Measurements from ENCODE around the gene MACROD1.

Gene MACROD1

DNA sequence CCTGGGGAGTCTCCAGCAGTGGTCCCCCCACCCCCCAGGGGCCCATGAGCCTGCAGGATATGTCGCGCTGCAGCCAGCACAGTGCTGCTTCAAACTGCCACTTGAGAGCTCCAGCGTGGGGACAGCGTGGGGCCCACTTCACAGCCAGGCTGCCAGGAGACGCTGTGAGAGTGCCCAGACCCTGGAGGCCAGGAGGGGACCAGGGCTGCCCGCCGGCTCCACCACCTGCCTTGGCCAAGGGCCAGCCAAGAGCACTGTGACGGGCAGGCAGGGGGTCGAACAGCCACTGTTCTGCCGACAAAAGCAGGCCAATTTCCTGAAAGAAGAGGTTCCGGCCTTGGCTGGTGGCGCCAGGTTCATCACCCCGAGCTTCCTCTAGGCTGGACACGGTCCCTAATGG lies 70.0 kb downstream of the MACROD1 start:
- TF ChIP-seq GATA2 (IDR thresholded peaks at IDR 0.05; ENCODE audit: low read depth, low read length) (no peak), GATA3 (IDR thresholded peaks at IDR 0.05; ENCODE audit: low read depth, low read length) (no peak)

DNA sequence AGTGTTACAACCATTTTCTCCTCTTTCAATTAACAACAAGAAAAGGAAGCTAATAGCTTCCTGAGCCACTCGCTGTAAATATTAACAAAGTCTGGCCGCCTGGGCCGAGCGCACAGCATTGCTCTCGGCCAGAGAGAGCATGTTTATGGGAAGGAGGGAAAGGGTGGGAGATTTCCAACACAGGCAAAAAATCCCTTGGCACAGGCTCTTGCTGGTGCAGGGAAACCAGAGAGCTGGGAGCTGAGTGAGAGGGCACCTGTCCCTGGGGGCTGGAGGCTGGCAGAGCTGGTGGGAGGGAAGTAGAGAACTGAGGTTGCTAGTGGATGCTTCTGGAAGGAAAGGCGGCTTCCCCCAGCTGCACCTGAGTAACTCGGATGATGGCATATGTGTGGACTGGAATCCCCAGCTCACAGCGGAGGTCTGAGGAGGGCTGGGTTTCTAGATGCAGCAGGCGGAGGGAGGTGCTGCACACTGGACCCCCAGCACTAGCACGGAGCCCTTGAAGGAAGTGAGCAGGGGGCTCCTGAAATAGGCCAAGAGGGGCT lies 70.6 kb downstream of the MACROD1 start:
- TF ChIP-seq GATA2 (IDR thresholded peaks at IDR 0.05; ENCODE audit: low read depth, low read length) (no peak), GATA3 (IDR thresholded peaks at IDR 0.05; ENCODE audit: low read depth, low read length) (no peak)

GRCh38 chr11:64094463-64095260 lies 71.3 kb downstream of the MACROD1 start:
- TF ChIP-seq GATA3 (IDR thresholded peaks at IDR 0.05; ENCODE audit: low read depth, low read length), result no peak
- no peak for TF ChIP-seq GATA2 (IDR thresholded peaks at IDR 0.05; ENCODE audit: low read depth, low read length)

GRCh38 chr11:64093233-64094039 lies 72.5 kb downstream of the MACROD1 start:
- TF ChIP-seq GATA2 (IDR thresholded peaks at IDR 0.05; ENCODE audit: low read depth, low read length) (no peak), GATA3 (IDR thresholded peaks at IDR 0.05; ENCODE audit: low read depth, low read length) (no peak)

DNA sequence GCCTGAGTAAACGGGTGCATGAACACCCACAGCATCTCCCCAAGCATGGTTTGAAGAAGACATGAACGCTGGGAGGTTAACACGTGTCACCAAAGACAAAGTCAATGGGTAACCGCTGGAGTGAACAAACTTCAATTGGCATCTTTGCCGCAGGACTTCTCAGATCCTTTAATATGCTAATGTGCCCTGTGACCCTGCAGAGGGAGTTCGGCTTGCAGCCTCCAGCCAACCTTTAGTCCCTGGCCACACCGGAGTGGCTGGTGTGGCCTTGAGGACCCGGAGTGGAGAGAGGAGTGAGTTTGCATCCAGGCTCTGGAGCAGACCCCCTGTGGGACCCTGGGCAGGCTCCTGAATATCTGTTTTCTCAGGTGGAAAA lies 73.2 kb downstream of the MACROD1 start:
- TF ChIP-seq GATA3 (IDR thresholded peaks at IDR 0.05; ENCODE audit: low read depth, low read length), result no peak
- no peak for TF ChIP-seq GATA2 (IDR thresholded peaks at IDR 0.05; ENCODE audit: low read depth, low read length)

DNA sequence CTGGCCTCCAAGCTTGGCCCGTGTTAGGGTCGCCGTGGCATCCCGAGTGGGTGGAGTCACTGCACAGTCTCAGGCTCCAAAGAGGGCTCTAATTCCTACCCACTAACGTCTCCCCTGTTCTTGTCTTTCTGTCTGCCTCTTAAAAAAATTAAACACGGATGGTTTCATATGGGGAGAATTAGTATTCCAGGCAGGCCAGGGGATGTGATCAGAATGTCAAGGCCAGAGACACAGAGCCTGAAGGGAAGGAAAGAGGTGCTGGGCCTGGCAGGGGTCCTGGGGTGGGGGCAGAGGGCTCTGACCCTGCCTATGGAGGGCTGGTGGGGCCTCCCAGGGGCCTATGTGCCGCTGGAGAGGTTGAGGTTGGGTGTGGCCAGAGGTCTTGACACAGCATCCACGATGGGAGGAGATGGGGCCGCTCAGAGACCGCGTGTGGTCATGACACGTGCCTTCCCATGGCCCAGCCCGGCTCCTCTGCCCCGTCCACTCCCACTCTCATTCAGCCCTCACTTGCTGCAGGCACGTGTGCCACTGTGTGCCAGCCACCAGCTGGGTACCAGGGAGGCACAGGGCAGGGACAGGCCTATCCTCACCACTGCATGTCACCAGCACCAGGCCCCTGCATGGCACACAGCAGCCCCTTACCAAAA lies 73.7 kb downstream of the MACROD1 start:
- TF ChIP-seq GATA3 (IDR thresholded peaks at IDR 0.05; ENCODE audit: low read depth, low read length), result no peak
- no peak for TF ChIP-seq GATA2 (IDR thresholded peaks at IDR 0.05; ENCODE audit: low read depth, low read length)

- TF ChIP-seq GATA2 (IDR thresholded peaks at IDR 0.05; ENCODE audit: low read depth, low read length) (no peak), GATA3 (IDR thresholded peaks at IDR 0.05; ENCODE audit: low read depth, low read length) (no peak)
Observed at GRCh38 chr11:64090806-64091516, 75.0 kb downstream of the MACROD1 start.

DNA sequence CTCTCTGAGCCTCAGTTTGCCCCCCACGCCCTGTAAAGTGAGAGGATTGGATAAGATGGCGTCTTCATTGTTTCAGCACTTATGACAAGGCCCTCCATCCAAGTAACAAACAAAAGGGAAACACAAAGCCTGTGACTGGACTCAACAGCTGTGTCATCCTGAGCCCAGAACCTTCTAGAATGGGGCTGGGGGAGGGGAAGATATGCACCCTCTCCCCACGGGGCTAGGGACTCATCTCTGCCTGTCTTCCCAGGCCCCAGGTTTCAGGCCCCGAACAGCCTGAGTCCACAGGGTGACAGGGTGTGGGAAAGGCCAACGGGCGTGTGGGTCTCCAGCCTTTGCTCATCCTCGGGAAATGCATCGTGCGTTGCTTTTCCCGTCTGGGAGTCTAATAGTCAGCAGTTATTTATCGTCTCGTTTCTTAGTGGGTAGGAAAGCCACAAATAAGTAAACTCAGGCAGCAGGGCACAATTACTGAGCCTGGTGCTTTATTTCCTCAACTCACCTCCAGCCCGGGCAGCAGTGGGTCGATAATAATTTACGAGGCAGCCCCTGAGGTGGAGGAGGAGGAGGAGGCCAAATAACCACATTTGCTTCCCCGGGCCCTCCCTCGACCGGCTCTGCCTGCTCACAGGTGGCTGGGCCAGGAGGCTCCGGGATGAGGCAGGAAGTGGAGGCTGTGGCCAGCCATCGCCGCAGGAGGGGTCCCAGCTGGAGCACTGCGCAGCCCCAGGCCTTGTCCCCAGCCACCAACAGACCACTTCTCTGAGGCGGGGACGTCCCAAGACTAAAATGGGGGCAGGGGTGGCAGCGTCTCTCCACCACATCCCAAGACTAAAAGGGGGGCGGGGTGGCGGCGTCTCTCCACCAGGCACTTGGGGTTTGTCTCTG lies 75.8 kb downstream of the MACROD1 start:
- TF ChIP-seq GATA2 (IDR thresholded peaks at IDR 0.05; ENCODE audit: low read depth, low read length) (no peak), GATA3 (IDR thresholded peaks at IDR 0.05; ENCODE audit: low read depth, low read length) (no peak)

DNA sequence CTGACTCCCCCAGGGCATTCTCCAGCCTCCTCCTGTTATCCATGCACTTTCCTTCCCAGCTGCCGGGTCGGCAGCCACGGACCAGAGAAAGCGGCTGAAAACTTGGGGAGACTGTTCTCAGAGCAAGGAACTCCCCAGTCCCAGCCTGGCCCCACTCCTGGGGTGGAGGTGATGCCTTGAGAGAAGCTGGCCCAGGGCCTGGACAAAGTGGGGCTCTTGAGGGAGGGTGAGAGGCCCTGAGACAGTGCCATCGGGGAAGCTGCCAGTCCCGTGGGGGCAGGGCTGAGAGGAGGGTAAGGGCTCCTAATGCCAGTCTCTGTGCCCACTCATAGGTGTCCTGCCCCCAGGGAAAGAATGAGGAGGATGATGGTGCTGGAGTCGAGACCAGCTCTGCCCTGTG lies 76.4 kb downstream of the MACROD1 start:
- TF ChIP-seq GATA2 (IDR thresholded peaks at IDR 0.05; ENCODE audit: low read depth, low read length), result no peak
- no peak for TF ChIP-seq GATA3 (IDR thresholded peaks at IDR 0.05; ENCODE audit: low read depth, low read length)

DNA sequence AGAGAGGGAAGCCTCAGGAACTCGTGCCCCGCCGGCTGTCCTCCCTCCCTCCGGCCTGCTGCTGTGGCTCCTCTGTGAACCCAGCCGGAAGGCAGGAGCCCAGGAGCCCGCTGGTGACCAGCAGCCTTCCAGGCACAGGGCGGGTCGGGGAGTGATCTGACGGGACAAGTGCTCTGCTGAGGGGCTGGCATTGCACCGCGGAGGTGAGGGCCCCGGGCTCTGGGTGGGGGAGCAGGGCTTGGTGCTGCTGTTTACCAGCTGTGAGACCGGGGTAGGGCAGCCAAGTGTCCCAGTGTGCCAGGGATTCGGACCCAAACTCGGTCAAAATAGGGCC lies 76.9 kb downstream of the MACROD1 start:
- TF ChIP-seq GATA2 (IDR thresholded peaks at IDR 0.05; ENCODE audit: low read depth, low read length) (no peak), GATA3 (IDR thresholded peaks at IDR 0.05; ENCODE audit: low read depth, low read length) (no peak)

- TF ChIP-seq GATA3 (IDR thresholded peaks at IDR 0.05; ENCODE audit: low read depth, low read length) (no peak), GATA2 (IDR thresholded peaks at IDR 0.05; ENCODE audit: low read depth, low read length) (no peak)
Observed at GRCh38 chr11:64088162-64089026, 77.5 kb downstream of the MACROD1 start.
